Measurements from ENCODE around the gene SHISAL1.

GRCh38 chr22:44276706-44277356 lies 35.9 kb downstream of the SHISAL1 start:
- TF ChIP-seq CTCF (IDR thresholded peaks at IDR 0.05): no peak
- no peak for TF ChIP-seq EZH2 (IDR thresholded peaks at IDR 0.05; ENCODE audit: borderline replicate concordance, insufficient read depth, low read depth, low read length, poor library complexity, severe bottlenecking)
